NCI-H2081 treated with DMSO at 0.1 percent for 48 hours (cell line): Measurements from ENCODE around the gene CENPP.
A peak's percentile ranks its signal among the peaks of the same experiment; 100 is the strongest.

Source experiments
- DNase-seq: peaks from one replicate; lab custom pipeline; 2025; lab: John Stamatoyannopoulos, UW

Gene CENPP

GRCh38 chr9:92426501-92427145, 100.9 kb downstream of the CENPP start:
- DNase-seq = peak; percentile 93

DNA sequence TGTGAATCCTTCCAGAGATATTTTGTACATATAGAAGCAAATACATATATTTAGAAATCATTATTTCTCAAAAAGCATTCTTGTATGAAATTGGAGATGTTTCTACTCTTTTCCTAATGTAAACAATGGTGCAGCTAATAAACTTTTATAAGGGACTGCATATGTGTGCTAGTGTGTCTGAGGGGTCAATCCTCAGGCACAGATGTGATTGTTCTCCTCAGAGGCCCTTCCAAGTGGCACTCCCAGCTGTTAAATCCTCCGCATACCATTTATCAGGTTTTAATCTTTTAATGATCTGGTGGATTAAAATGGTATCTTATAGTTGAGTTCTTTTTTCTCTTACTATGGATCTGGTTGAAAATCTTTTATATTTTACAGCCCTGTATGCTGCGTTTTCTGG, 104.1 kb downstream of the CENPP start:
- DNase-seq = no peak

GRCh38 chr9:92432350-92432749, 106.6 kb downstream of the CENPP start:
- no peak for DNase-seq

DNA sequence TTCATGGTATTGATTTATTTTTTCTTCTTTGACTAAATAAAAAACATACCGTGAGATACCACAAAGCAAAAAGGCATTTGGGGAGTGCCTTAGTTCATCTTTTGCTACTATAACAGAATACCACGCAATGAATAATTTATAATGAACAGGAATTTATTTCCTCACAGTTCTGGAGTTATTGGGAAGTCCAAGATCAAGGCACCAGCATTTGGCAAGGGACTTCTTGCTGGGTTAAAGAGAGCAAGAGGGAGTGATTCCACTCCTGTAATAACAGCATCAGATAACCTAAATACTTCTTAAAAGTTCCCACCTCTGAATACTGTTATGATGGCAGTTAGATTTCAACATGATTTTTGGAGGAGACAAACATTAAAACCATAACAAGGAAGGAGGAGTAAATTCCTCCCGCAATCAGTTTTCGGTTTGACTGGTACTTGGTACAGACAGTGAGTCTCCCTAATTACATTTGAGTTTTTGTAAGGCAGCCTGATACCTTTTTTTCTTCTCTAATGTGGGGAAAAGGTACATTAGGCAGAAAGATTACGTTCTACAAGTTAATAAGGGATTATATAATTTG, 107.3 kb downstream of the CENPP start:
- no peak for DNase-seq

- DNase-seq = no peak
These were observed 109.5 kb downstream of the CENPP start for GRCh38 chr9:92435263-92435662.

DNA sequence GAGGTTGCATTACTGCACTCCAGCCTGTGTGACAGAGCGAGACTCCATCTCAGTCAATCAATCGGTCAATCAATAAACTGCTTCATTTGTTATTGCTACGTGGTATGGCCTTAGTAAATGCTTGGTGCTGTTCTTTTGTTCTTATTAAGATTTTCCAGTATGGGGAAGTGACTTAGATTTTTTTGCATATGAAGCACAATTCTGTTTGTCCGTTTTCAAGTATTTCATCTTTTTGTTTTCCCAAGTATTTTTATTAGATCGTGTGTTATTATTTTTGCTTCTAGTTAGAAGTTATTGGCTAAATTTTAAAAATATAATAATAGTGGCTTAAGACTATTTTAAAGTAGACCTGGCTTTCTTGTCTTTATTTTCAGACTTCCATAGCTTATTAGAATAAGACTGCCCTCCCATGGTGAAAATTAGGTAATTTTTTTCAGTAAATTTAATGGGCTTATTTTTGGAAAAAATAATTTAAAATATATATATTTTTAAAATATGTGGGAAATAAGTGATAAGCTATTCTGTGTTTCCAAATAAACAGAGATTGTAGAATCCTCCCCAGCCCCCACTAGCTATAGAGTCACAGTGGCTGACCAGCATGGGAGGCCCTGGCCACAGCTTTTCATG, 113.3 kb downstream of the CENPP start:
- no peak for DNase-seq

GRCh38 chr9:92439921-92440750, 114.4 kb downstream of the CENPP start:
- DNase-seq = no peak

DNA sequence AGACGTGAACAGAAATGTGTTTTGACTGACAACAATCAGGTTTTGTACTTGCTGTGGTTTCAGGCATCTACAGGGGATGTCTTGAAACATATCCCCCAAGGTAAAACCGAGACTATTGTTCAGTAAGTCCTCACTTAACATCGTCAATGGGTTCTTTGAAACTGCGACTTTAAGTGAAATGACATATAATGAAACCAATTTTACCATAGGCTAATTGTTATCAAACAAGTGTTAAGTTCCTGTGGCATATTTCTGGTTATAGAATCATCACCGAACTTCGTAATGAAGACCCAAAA, 114.9 kb downstream of the CENPP start:
- no peak for DNase-seq

DNA sequence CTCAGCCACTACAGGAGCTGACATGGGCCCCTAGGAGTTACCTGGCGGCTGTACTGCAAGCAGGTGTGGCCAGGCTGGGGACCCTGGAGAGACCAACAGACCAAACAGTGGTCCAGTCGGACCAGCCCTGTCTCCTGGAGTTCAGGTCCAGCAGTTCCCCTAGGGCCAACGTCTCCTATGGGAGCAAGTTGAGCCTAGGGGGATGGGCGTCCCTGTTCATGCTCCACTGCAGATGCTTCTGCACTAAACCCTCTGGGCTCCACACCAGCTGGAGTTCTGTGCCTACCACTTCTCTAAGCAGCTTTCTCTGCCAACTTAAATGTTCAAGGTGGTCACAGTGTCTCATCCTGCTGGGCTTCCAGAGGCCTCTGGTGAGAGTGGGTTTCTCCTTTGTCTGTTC, 119.1 kb downstream of the CENPP start:
- no peak for DNase-seq

DNA sequence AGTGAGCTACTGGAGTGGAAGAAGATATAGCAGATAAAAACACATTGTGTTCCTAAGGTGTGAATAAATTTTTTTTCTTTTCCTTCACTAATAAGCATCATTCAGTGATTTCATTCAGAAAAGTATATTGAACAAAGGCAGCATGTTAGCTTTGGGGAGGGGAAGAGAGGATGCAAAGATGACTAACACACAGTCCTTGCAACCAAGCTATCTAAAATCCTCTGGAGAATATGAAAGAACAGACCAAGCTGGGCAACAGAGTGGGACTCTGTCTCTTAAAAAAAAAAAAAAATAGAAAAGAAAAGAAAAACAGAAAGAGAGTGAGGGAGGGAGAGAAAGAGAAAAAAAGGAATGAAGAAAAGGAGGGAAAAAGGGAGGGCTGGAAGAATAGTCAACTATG, 120.8 kb downstream of the CENPP start:
- DNase-seq = no peak

DNA sequence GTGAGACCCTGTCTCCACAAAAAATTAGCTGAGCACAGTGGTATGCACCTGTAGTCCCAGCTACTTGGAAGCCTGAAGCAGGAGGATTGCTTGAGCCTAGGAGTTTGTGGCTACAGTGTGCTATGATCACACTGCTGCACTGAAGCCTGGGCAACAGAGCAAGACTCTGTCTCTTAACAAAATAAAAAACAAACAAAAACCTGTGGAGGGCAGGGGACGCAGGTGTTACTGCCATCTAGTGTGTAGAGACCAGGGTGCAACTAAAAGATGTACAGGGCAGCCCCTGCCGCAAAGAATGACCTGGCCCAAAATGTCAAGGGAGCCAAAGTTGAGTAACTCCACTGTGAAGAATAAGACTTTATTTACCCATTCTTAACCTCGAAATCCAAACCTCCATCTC, 129.5 kb downstream of the CENPP start:
- no peak for DNase-seq

GRCh38 chr9:92457576-92457975, 131.8 kb downstream of the CENPP start:
- no peak for DNase-seq

GRCh38 chr9:92463387-92463786, 137.6 kb downstream of the CENPP start:
- no peak for DNase-seq

DNA sequence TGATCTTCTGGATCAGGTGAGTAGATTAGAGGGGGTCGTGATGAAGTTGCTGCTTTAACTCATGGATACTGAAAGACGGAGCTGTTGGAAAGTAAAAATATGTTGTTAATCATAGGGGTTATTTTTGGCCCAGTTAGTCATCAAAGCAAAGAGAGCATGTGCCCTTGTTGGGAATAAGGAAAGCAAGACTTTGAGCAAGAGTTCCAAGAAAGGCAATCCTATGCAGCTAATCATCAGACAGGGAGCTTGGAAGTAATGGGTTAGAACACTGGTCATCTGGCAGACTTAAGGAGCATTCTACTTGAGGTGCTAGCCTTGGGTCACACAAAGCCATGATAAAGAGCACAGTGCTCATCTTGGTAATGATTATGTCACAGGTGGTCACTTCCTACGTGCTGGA, 138.2 kb downstream of the CENPP start:
- no peak for DNase-seq

GRCh38 chr9:92467041-92467440, 141.3 kb downstream of the CENPP start:
- no peak for DNase-seq

- DNase-seq = no peak
These were observed 141.8 kb downstream of the CENPP start for GRCh38 chr9:92467511-92467910.

GRCh38 chr9:92468206-92468605, 142.5 kb downstream of the CENPP start:
- no peak for DNase-seq

DNA sequence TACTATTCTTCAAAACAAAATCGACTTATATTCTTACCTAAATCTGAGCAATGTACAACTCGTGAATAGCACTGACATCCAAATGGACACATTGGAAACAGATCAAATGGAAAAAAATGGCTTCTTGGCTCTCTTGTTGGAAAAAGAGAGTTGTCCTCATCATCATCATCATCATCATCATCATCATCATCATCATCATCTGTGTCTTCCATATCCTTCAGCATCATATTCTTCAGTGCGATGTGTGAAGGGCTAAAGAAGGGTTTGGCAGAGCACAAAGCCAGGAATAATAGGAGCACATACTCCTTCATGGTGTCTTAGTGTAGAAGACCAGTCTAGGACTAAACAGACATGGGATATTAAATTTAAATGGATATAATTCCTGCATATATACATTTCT, 148.8 kb downstream of the CENPP start:
- DNase-seq = no peak

- DNase-seq = no peak
These were observed 151.2 kb downstream of the CENPP start for GRCh38 chr9:92476962-92477361.

GRCh38 chr9:92478783-92479182, 153.0 kb downstream of the CENPP start:
- DNase-seq = no peak

GRCh38 chr9:92479346-92479745, 153.6 kb downstream of the CENPP start:
- DNase-seq = no peak

DNA sequence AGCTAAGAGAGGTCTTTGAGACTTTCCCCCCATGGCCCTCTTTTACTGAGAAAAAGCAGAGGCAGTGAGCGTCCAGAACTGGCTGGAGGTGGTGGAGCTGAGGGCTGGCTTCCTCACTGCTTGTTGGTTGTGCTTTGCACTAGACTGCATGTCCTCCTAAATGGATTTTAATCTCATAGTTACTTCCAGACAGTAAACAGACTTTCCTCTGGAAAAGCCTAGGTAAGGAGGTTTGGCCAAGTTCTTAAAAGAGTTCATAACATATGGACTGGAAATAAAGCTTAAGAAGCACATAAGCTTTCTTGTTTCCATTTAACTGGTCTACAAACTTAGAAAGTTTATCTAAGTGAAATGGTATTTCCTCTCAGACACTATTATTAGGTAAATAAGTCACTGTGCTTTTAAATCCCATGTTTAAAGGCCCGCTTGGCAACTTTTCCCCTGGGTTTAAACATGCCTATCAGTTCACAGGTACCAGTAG, 154.6 kb downstream of the CENPP start:
- DNase-seq = no peak
